Measurements from ENCODE around the gene ST8SIA6. TPM values are rescaled to one million over a fixed set of nuclear protein-coding genes. Genes with fewer than 3 reads are reported as not detected.
A peak's percentile ranks its signal among the peaks of the same experiment; 100 is the strongest.

ST8SIA6 gene
- total and polyA plus RNA-seq, 9 of the 15 experiments (the other 6 are each of a cell fraction or from before 2014, with no cell fraction given) = 0.69 to 6.7 (median 5.0) TPM

- TF ChIP-seq MECOM (CRISPR knock-in tag; IDR thresholded peaks at IDR 0.05) (0 out of 2 replicates have a peak, but pooled peaks have one; percentile 35), SMARCE1 (IDR thresholded peaks at IDR 0.05) (0 out of 2 replicates have a peak, but pooled peaks have one; percentile 16), BRD4 (IDR thresholded peaks at IDR 0.05) (peak; percentile 36; the same call in 1 of the 2 replicates), RCOR1 (IDR thresholded peaks at IDR 0.05; ENCODE audit: borderline replicate concordance in 1 of 2, low read depth in 2 of 2, low read length in 2 of 2) (no peak), RAD51 (IDR thresholded peaks at IDR 0.05; ENCODE audit: borderline replicate concordance, low read depth) (peak; percentile 6; the same call in 1 of the 2 replicates), HNRNPL (IDR thresholded peaks at IDR 0.05; ENCODE audit: low read depth, low read length) (no peak), HLTF (IDR thresholded peaks at IDR 0.05) (no peak), CSDE1 (IDR thresholded peaks at IDR 0.05) (peak; percentile 30 to 68; a peak in 1 of 4 replicates), SRF (CRISPR knock-in tag; IDR thresholded peaks at IDR 0.05) (no peak), HDGF (IDR thresholded peaks at IDR 0.05) (peak; percentile 73), SMARCA4 (IDR thresholded peaks at IDR 0.05) (peak; percentile 59), MAFK (IDR thresholded peaks at IDR 0.05; ENCODE audit: low read length) (peak; percentile 15; the same call in 1 of the 2 replicates), TRIM24 (IDR thresholded peaks at IDR 0.05) (no peak), HCFC1 (IDR thresholded peaks at IDR 0.05; ENCODE audit: low read depth, low read length) (0 out of 2 replicates have a peak, but pooled peaks have one; percentile 9), KDM1A (IDR thresholded peaks at IDR 0.05) (peak in 1 of 2 experiments; percentile 23; a peak in 2 of 4 replicates), TCF7 (IDR thresholded peaks at IDR 0.05; ENCODE audit: borderline replicate concordance) (no peak), JUND (IDR thresholded peaks at IDR 0.05; ENCODE audit: borderline replicate concordance, low read depth, low read length) (peak; percentile 41; the same call in 1 of the 2 replicates), JUND (tag; IDR thresholded peaks at IDR 0.05; ENCODE audit: borderline replicate concordance, low read depth, low read length) (no peak; the same call in 2 of the 3 replicates), CLOCK (CRISPR knock-in tag; IDR thresholded peaks at IDR 0.05; ENCODE audit: borderline replicate concordance) (no peak), GATAD2A (IDR thresholded peaks at IDR 0.05) (no peak), CTCFL (IDR thresholded peaks at IDR 0.05; ENCODE audit: borderline replicate concordance, insufficient read depth, low read depth, low read length, poor library complexity, severe bottlenecking) (peak; percentile 27), HNRNPLL (IDR thresholded peaks at IDR 0.05; ENCODE audit: low read depth, low read length, poor library complexity, severe bottlenecking) (no peak), GATAD2B (IDR thresholded peaks at IDR 0.05; ENCODE audit: borderline replicate concordance) (0 out of 2 replicates have a peak, but pooled peaks have one; percentile 65), MLLT1 (IDR thresholded peaks at IDR 0.05) (peak in 1 of 2 experiments; percentile 17; a peak in 1 of 4 replicates), CREM (IDR thresholded peaks at IDR 0.05; ENCODE audit: low read depth) (0 out of 2 replicates have a peak, but pooled peaks have one; percentile 43)
These were observed 23.6 kb downstream of the ST8SIA6 start (continued) for GRCh38 chr10:17430647-17431355.

All from K562 (cell line).